Tibial nerve (tissue), 4 donors: ENCODE measurements around the gene BEAN1.

Experiments
- EP300 ChIP-seq, 2 donors: sonication (generic); formaldehyde crosslinking; IDR thresholded peaks; one replicate each; pipeline ENCODE4 v1.6.1; 2017; ENCODE audit warnings: antibody characterized with exemption in 2 of 2, mild to moderate bottlenecking in 1 of 2
- POLR2A ChIP-seq, 2 donors: fragments of 450-650 bp; IDR thresholded peaks; one replicate each; pipeline ENCODE4 v1.6.1; 2017; ENCODE audit warnings: antibody characterized with exemption in 2 of 2, mild to moderate bottlenecking in 2 of 2, moderate library complexity in 2 of 2
- TF ChIP-seq, protein P1 (sequence below), 5 experiments: fragments of 200-600 bp in 3 of 5; fragments of 450-650 bp in 2 of 5; sonication (generic) in 3 of 5; IDR thresholded peaks; one replicate each; pipeline ENCODE4 v1.5.1; 2016 to 2019; ENCODE audit warnings: antibody characterized with exemption in 5 of 5, mild to moderate bottlenecking in 3 of 5, moderate library complexity in 2 of 5

DNA sequence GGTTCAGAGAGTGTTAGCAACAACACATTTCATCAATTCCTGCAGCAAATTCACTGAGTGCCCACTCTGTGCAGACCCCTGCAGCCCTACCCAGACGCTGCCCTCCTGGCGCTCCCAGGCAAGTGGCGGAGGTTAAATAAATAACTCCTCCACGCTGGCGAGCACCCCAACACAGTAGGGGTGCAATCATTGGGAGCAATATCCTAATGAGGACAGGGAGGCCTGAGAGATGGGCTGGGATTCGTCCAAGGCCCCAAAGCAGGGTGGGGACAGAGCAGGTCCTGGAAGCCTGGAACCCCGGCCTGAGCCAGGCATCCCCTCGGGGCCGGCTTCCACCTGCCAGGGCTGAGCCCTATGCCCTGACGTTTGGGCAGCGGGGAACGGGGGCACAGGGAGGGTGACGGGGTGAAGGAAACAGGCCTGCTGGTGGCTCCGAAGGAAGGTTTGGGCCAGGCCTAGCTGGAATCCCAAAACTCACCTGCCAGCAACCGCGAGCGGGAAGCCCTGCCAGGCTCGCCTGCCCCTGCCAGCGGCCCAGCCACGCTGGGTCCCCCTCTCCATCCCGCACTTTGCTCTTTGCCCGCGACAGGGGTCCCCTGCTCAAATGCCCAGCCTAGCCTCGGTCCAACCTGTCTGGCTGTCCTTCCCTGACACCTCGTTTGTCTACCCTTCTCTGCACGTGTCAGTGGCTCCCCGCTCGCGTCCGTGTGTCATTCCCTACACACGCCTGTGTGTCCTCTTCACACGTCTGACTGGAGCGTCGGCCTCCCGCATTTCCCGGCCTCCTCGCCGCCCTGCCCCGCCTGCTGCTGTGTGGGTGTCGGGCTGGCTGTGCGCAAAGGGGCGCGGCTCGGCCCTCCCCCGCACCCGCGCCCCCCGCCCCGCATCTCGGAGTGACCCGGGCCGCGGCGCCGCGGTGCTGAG is 721 bp upstream of the BEAN1 start:
- TF ChIP-seq POLR2A (IDR thresholded peaks at IDR 0.05) (no peak), EP300 (IDR thresholded peaks at IDR 0.05) (no peak)
- TF ChIP-seq, protein P1, sequence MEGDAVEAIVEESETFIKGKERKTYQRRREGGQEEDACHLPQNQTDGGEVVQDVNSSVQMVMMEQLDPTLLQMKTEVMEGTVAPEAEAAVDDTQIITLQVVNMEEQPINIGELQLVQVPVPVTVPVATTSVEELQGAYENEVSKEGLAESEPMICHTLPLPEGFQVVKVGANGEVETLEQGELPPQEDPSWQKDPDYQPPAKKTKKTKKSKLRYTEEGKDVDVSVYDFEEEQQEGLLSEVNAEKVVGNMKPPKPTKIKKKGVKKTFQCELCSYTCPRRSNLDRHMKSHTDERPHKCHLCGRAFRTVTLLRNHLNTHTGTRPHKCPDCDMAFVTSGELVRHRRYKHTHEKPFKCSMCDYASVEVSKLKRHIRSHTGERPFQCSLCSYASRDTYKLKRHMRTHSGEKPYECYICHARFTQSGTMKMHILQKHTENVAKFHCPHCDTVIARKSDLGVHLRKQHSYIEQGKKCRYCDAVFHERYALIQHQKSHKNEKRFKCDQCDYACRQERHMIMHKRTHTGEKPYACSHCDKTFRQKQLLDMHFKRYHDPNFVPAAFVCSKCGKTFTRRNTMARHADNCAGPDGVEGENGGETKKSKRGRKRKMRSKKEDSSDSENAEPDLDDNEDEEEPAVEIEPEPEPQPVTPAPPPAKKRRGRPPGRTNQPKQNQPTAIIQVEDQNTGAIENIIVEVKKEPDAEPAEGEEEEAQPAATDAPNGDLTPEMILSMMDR (IDR thresholded peaks at IDR 0.05) = no peak
